NCI-H146 treated with DMSO at 0.1 percent for 48 hours (cell line): ENCODE results near the gene NFU1.
"Not testable (repeated sequence)": the region's sequence is repeated elsewhere in the genome, so short reads cannot be mapped to it uniquely, and the experiment has no call there.

Source experiments
- DNase-seq: peaks from one replicate; lab custom pipeline; 2025; ENCODE audit not compliant: unreplicated experiment; lab: John Stamatoyannopoulos, UW

The NFU1 gene

DNA sequence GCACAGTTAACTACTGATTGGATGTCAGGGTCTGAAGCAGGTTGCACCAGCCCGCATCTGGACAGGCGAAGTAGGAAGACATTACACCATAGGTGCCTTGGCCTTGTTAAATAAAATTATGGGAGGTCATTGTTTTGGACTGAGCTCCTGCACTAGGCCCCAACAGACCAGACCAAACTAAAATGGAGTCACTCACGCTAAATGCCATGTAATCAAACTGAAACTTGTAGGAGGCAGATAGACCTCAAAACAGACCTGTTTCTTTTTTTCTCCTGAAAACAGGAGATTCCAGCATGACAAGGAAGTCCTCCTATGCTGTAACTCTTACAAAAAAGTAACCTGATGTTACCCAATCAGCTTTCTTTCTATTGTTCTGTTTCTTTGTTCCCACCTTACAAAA is 15.5 kb upstream of the NFU1 start:
- no peak for DNase-seq

DNA sequence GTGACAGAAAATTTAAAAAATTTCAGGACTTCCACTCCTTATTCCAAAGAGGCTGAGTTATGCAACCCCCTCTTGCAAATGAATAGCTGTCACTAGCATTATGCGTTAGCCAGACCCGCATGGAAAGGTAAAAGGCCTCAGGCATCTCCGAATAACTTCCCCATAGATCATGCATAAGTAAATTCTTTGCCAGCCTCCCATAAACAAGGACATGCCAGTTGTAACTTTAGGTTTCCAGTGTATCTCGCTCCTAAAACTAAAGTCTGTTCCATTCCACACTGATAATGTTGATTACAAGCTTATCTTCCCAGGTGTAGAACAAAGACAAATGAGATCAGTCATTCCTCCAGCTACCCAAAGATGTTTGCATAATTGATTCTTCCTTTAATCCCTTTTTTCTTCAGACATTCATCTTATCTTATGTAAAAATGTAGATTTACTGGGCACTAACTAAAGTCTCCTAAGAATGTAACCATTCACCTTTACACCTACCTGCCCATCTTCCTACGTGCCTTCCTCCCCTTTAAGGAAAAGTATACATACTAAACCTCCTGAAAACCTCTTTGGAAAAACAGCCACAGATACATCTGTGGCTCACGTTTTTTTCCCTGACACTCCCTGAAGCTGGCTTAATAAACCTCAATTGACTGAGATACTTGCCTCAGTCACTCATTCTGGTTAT is 13.6 kb upstream of the NFU1 start:
- DNase-seq: no peak

DNA sequence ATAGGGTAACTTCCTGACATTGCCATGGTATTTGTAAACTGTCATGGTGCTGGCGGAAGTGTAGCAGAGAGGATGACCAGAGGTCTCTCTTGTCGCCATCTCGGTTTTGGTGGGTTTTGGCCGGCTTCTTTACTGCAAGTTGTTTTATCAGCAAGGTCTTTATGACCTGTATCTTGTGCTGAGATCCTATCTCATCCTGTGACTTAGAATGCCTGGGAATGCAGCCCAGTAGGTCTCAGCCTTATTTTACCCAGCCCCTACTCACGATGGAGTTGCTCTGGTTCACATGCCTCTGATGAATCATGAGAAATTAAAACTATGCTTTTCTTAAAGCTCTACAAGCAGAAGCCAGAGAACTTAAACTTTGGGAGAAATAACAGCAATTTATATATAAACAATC is 12.7 kb upstream of the NFU1 start:
- DNase-seq: no peak

DNA sequence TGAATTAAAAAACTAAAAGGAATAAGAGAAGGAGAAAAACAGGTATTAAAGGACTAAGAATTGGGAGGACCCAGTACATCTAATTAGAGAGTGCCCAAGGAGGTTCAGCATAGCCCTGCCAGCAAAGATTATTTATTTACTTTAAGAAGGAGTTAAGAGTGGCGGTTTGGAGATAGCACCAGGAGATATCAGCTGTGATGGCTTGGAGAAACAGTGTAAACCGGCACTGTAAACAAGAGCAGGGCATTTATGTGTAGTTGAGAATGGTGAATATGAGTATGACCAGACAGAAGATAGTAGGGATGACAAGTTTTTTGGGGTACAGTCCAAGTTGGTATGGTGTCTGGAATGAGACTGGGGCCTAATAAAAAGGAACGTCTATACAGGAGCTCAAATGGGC is 6.4 kb upstream of the NFU1 start:
- not testable (repeated sequence) for DNase-seq

DNA sequence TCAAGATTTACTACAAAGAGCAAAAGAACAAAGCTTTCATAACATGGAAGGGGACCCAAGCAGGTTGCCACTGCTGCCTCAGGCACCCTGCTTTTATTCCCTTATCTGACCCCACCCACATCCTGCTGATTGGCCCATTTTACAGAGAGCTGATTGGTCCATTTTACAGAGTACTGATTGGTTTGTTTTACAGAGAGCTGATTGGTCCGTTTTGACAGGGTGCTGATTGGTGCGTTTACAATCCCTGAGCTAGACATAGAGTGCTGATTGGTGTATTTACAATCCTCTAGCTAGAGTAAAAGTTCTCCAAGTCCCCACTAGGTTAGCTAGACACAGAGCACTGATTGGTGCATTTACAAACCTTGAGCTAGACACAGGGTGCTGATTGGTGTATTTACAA is 2.3 kb upstream of the NFU1 start:
- not testable (repeated sequence) for DNase-seq

DNA sequence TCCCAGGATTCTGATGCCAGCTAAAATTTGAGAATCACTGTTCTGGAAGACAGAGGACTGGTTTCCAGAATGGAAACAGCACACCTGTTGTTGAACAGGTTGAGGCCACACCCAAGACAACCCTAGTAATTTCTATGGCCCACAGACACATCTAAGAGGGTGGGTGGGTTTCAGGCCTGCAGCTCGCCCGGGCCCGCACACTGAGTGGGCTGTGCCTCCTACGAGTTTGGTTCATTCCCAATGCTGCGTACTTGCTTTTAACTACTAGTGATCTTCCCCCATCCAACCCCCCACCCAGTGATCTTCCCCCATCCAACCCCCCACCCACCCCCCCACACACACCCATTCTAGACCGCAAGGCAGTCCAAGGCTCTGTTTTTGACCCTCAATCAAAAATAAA is 1.3 kb upstream of the NFU1 start:
- no peak for DNase-seq

DNA sequence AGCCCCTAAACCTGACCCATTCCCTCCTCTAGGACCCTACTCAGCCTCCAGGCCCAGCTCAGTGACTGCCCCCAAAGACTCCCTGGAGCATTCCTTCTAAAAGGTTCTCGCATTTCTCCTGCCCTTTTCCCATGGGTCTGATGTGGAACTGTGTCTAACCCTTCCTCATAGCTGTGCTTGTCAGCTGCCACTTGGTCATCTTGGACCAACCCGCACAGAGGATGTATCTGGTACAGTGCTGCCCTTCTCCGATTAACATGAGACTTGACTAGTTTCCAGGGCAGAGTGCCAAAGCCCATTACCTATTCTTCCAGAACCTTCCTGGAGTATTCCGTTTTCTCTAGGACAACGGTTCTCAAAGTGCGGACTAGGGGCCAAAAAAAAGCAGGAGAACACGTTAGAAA is 518 bp upstream of the NFU1 start:
- DNase-seq: no peak

DNA sequence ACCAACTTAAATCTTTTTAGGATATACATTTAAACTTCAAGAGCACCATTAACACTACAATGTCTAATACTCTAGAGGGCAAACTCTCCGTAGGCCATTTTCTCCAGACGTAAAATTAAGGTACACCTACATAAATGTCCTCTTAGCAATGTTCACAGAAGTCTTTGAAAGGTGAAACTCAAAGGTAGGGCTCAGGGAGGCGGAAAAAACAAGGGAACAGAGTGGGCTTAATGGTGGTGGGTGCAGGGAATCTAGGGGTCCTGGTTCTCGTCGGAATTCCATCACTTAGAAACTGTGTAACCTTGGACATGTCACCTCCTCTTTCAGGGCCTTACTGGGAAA is 668 bp downstream of the NFU1 start:
- DNase-seq: no peak

DNA sequence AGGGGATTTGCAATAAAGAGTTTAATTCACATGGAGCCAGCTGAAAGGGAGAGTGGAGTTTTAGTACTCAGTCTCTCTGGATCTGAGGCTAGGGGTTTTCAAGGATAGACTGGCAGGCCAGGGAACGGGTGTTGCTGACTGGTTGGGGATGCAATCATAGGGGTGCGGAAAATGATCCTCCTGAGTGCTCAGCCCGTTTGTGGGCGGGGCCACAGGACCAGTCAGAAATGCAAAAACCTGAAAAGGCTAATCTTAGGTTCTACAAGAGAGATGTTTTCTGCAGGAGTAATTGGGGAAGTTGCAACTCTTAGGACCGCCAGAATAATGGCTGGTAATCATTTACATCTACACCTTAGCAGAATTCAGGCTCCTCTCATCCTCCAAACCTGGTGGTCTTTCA is 2.5 kb downstream of the NFU1 start:
- no peak for DNase-seq

DNA sequence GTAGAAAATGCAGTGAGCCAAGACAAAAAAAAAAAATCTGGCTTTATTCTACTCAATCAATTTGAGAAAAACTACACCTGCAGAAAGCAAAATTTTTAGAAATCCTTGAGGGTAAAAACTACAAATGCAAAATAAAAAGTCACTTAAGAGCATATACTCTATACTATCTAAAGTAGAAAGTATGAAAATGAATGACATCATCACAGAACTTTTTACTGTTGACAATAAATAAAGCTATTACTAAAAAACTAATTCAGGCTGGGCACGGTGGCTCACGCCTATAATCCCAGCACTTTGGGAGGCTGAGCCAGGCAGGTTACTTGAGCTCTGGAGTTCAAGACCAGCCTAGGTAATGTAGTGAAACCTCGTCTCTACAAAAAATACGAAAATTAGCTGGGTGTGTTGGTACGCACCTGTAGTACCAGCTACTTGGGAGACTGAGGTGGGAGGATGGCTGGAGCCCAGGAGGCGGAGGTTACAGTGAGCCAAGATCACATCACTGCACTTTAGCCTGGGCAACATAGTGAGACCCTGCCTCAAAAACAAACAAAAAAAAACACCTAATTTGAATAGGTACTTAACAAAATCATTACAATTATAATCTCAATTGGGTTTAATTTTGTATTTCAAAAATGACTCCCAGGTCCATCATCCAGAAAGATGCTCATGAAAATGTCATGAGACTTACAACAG is 7.6 kb downstream of the NFU1 start:
- no peak for DNase-seq

DNA sequence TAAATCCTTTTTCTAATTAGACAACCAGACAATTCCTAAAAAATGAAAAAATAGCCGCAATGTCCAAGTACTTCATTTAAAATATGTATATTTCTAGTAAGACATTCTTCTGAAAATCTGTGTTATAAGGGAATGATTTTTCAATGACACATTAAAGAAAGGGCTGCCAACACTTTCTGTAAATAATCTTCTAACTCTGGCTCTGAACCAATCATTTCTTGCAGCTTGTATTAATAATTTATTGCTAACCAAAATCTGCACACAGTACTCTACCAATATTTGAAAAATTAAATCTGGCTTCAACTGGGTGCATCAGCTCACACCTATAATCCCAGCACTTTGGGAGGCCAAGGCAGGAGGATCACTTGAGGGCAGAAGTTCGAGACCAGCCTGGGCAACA is 8.3 kb downstream of the NFU1 start:
- no peak for DNase-seq

DNA sequence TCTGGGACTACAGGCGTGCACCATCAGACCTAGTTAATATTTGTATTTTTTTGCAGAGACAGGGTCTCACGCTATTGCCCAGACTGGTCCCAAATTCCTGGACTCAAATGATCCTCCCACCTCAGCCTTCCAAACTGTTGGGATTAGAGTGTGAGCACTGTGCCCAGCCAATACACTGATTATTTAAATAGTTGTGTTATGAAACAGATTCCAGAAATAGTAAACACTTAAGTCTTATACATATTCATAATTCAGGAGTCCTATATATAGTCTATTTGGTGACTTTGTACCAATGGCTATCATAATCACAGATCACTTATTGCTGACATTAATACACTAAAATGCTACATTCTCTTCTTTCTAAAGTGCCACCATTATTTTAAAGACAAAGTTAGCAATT is 12.8 kb downstream of the NFU1 start:
- no peak for DNase-seq

DNA sequence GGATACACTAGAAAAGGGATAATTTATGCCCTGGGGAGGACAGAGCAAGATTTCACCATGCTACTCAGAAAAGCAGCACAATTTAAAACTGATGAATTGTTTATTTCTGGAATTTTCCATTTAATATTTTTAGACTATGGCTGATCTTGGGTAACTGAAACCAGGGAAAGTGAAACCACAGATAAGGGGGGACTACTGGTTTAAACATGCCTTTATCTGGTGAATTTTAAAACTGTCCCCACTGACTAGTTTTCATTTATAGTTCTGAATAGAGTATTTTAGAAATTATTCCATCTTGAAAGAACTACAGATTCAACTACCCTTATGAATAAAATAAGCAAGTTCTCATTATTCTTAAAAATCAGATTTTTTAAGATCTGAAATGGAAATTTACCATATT is 15.0 kb downstream of the NFU1 start:
- no peak for DNase-seq

DNA sequence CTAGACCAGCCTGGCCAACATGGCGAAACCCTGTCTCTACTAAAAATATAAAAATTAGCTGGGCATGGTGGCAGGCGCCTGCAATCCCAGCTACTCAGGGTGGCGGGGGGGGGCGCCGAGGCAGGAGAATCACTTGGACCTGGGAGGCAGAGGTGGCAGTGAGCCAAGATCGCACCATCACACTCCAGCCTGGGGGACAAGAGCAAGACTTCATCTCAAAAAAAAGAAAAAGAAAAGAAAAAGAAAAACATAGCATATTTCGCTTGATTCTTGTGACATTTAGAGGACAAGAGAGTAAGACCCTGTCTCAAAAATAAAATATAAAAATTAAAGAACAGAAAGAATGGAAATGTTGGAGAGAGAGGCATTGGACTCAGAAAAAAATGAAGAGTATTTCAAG is 18.1 kb downstream of the NFU1 start:
- not testable (repeated sequence) for DNase-seq

DNA sequence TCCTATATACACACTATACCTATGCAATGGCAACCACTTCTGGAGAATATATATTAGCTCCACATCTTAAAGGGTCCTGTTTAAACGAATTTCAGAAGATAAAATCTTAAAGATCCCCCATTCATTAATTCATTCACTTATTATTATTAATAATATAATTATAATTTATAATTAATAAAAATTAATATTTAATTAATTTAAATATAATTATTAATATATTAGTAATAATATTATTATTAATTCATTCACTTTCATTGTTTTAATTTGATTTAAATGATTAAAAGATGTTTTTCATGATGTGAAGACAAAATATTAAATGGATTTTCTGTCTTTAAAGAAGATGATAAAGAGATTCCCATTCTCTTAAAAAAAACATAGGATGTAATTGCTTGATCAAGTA is 21.1 kb downstream of the NFU1 start:
- DNase-seq: no peak

DNA sequence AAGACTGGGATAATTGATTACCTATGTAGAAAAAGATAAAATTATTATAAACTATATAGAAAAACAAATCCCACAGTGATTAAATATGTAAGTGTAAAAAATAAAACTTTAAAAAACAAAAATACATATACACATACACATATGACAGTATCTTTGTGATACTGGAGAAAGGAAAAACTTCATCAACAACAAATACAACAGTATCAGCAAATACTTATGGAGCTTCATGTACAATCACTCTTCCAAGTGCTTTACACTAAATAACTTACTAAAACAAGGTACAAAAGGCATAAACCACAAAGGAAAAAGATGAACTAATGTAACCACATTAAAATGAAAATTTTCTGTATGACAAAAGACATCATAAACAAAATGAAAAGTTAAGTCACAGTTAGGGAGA is 26.1 kb downstream of the NFU1 start:
- DNase-seq: no peak

DNA sequence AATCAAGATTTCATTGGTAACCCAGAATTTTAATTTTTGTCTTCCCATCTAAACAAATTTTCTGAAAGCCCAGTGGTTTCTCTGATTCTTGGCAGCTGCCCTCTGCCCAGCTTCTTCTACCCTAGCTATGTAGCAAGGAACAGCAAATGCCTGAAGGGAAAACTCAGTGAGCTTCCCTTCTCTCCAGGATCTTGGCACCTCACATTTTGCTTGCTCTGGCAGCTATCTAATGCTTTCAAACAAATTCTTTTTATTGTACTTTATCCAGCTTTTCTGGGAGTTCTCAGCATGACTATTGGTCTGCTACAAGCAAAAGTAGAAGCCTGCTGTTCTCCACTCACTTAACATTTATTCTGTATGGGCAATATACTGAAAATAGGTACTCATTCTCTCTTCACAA is 31.9 kb downstream of the NFU1 start:
- no peak for DNase-seq

DNA sequence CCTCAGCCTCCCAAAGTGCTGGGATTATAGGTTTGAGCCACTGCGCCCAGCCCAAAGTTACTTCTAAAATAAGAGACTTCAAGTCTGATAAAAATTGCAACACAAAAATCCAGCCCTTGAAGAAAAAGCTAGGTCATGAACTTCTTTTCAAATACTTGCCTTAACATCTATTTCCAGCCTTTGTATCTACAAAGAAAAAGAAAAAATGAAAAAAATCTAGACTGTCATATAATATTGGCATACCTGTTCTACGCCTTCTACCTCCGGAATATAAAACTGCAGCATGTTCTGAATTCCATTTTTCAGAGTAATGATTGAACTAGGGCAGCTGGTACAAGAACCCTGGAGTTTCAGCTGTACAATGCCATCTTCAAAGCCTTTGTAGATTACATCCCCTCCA is 37.1 kb downstream of the NFU1 start:
- no peak for DNase-seq

DNA sequence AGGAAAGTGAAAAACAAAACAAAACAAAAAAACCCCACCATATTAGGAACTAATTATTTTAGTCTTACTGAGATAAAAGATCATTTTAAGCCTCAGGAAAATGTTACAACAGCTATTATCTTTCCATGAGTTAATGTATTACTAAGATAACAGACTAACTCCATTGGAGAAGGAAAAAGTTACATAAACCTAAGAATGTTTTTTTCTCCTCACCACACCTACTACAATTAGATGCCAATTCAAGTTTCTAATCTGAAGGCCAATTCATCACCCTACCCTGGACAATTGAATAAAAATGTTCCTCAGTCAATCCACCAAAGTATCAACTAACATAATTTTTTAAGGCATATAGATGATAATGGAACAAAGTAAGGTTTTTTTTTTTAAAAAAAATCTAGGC is 40.0 kb downstream of the NFU1 start:
- DNase-seq: no peak

DNA sequence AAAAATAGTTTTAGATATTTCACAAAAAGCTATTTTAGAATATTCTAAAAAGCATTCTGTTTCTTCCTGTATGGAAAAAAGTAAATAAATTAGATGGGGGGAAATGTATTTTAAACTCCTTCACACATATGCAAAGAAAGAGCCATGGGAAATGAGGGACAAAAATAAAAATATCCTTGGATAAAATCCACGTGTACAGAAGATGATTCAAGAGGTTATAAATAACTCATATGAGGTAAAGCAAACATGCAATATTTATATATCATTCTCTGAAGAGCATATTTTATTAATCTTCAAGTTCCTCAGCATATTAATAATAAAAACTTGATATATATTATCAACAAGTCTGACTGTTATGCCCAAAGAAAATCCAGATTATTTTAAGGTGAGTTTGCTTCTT is 41.4 kb downstream of the NFU1 start:
- DNase-seq: no peak

DNA sequence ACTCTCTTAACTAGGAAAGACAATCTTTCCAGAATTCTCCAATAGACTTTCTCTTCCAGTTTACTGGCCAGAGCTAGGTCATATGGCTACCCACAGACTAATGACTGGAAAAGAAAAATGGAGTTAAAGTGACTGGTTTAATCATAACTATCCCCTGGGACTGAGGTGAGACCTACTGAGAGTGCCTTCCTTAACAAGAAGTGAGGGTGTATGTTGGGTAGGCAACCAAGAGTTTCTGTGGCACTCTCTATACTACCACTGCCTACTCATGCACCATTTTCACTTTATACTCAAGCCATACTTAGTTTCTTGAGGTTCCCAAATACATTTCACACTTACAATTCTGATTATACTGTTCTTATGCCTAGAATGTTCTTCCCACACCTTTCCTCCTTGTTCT is 43.3 kb downstream of the NFU1 start:
- no peak for DNase-seq

DNA sequence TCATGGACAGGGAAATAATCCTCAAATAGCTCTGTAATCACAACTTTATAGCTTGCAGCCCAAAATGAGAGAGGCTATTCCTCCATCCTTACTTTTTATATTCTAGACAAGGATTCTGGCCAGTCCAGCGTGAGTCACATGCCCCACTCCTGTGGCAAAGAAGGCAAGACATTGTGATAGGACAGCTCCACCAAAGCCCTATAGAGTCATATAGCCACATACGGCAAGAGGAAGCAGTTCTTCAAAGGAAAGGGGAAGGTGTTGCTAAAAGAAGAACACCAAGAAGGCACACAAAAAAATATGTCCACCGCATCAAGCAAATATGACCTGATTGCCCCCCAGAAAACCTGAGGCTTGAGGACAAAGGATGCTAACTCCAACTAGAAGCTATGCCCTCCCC is 46.8 kb downstream of the NFU1 start:
- DNase-seq: no peak

DNA sequence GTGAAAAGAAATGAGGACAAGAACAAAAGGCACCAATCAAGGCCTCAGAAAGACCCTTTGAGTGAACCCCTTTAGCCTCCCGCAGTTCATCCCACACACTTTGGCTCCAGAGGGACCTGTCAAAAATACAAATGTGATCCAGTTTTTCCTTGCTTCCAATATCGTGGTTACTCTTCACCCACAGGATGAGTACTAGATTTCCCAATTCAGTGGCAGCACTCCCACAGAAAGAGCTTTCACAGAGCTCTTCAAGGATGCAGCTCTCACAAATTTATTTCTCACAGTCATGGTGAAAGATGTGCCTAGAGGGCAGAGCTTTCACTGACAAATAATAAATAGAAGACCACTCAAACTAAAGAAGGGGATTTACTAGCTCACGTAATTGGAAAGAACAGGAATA is 47.2 kb downstream of the NFU1 start:
- no peak for DNase-seq
